Uterus (tissue), 2 donors: ENCODE data around the gene NLRP10.

Source experiments
- CTCF ChIP-seq, 4 experiments: fragments of 200-600 bp in 2 of 4; fragments of 450-650 bp in 2 of 4; sonication (generic) in 2 of 4; IDR thresholded peaks; one replicate each; pipeline ENCODE4 v1.5.1; 2016 to 2019; ENCODE audit warnings: antibody characterized with exemption in 4 of 4, mild to moderate bottlenecking in 2 of 4, moderate library complexity in 1 of 4
- POLR2A ChIP-seq, 2 donors: fragments of 450-650 bp; IDR thresholded peaks; one replicate each; pipeline ENCODE4 v1.6.1; 2016; ENCODE audit warnings: antibody characterized with exemption in 2 of 2, mild to moderate bottlenecking in 1 of 2, moderate library complexity in 1 of 2

GRCh38 chr11:7967097-7967496, 1.9 kb upstream of the NLRP10 start:
- no peak for TF ChIP-seq CTCF (IDR thresholded peaks at IDR 0.05)
- no peak for TF ChIP-seq POLR2A (IDR thresholded peaks at IDR 0.05)
